Measurements from ENCODE around the gene PIP5K1B.

PIP5K1B gene

DNA sequence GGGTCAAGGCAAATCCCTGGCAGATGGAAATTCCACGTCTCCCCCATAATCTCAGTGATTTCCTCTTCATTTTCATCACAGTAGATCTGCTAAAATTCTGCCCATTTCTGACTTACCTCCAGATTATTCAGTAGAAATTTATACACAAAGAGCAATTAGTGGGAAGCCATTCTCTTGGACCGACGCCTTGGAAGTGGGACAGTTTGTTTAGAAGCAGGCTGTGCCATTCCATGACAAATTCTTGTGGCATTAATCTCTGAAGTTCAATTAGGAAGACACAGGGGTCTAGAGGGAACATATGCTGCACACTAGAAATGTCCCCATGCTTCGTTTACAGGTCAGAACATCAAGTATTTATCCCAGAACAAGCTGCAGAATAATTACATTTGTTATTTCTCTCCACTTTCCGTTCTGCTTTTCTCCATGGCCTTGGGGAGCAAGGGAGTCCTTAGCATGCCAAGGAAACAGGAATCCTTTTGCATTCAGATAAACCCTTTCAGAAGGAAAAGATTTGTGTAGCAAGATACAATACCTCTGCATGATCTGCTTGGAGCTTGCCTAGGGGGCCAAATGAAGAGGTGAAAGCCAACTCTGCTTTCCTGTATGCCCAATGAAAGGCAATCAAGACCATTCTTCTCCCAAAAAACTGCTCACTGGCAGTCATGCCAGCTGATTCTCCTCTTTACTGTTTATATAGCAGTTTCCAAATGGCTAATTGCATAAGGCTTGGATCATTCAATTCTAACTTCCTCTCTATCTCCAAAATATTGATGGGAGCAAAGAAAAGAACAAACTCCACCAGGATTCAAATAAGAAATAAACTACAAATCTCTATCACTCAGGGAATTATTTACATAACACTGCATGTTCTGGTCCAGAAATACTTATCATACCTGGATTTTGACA, 311.4 kb downstream of the PIP5K1B start:
- H3K9ac ChIP-seq (ENCODE audit: low read depth, low read length): no peak overlapping the region
- H3K4me1 ChIP-seq (ENCODE audit: control insufficient read depth, insufficient read depth, low read length): peaks cover 14% of the 10 kb centered on the region
- H3K9me3 ChIP-seq (ENCODE audit: control insufficient read depth, insufficient read depth, low read length): no peaks in the 10 kb centered on the region
- no peak overlapping the region for H3K4me3 ChIP-seq (ENCODE audit: low read depth, low read length)
- H3K27me3 ChIP-seq (ENCODE audit: control insufficient read depth, insufficient read depth, low read length): no peaks in the 10 kb centered on the region
- no peaks in the 10 kb centered on the region for H3K36me3 ChIP-seq (ENCODE audit: control insufficient read depth, insufficient read depth, low read length)

DNA sequence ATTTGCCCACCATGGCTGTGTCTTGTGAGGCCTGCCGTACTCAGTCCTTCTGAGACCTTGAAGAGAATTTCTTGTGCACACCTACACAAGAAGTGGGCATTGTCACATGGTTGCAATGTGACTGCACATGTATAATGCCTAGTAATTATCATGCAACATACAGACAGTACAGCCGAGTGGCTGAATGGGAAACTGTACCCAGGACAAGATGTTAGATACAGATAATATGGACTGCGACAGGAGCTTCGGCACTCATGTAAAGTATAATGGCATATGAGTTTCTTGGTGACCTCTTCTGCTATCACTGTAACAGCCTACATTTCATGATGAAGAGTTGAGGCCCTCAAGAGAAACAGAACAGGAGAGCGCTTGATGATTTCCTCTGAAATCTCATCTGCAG, 313.7 kb downstream of the PIP5K1B start:
- no peak overlapping the region for H3K4me3 ChIP-seq (ENCODE audit: low read depth, low read length)
- no peaks in the 10 kb centered on the region for H3K9me3 ChIP-seq (ENCODE audit: control insufficient read depth, insufficient read depth, low read length)
- H3K4me1 ChIP-seq (ENCODE audit: control insufficient read depth, insufficient read depth, low read length): peaks cover 14% of the 10 kb centered on the region
- no peak overlapping the region for H3K9ac ChIP-seq (ENCODE audit: low read depth, low read length)
- H3K36me3 ChIP-seq (ENCODE audit: control insufficient read depth, insufficient read depth, low read length): no peaks in the 10 kb centered on the region
- no peaks in the 10 kb centered on the region for H3K27me3 ChIP-seq (ENCODE audit: control insufficient read depth, insufficient read depth, low read length)

DNA sequence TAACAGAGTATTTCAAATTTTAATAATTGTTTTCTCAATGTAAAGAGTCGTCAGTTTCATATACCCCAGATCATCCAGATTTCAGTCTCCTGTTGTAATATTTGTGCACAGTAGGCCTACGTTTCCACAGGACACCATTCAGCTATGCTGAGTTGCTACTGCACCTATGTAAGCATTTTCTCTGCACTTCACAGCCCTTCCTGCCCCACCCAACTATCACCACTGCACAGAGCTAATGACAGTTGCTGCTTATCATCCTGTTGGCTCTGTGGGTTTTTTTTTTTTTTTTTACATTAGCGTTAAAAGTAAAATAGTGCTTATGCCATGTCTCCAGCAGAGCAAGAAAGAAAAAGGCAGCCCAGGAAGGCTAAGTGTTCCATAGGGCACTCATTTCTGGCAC, 314.8 kb downstream of the PIP5K1B start:
- peaks cover 14% of the 10 kb centered on the region for H3K4me1 ChIP-seq (ENCODE audit: control insufficient read depth, insufficient read depth, low read length)
- H3K36me3 ChIP-seq (ENCODE audit: control insufficient read depth, insufficient read depth, low read length): no peaks in the 10 kb centered on the region
- no peaks in the 10 kb centered on the region for H3K9me3 ChIP-seq (ENCODE audit: control insufficient read depth, insufficient read depth, low read length)
- H3K4me3 ChIP-seq (ENCODE audit: low read depth, low read length): no peak overlapping the region
- no peak overlapping the region for H3K9ac ChIP-seq (ENCODE audit: low read depth, low read length)
- no peaks in the 10 kb centered on the region for H3K27me3 ChIP-seq (ENCODE audit: control insufficient read depth, insufficient read depth, low read length)

- Histone ChIP-seq H3K9ac (ENCODE audit: low read depth, low read length) (no peak overlapping the region), H3K27me3 (ENCODE audit: control insufficient read depth, insufficient read depth, low read length) (no peaks in the 10 kb centered on the region), H3K4me3 (ENCODE audit: low read depth, low read length) (no peak overlapping the region), H3K4me1 (ENCODE audit: control insufficient read depth, insufficient read depth, low read length) (peaks cover 14% of the 10 kb centered on the region), H3K36me3 (ENCODE audit: control insufficient read depth, insufficient read depth, low read length) (no peaks in the 10 kb centered on the region), H3K9me3 (ENCODE audit: control insufficient read depth, insufficient read depth, low read length) (no peaks in the 10 kb centered on the region)
These were observed 315.5 kb downstream of the PIP5K1B start for GRCh38 chr9:69020301-69021145.

DNA sequence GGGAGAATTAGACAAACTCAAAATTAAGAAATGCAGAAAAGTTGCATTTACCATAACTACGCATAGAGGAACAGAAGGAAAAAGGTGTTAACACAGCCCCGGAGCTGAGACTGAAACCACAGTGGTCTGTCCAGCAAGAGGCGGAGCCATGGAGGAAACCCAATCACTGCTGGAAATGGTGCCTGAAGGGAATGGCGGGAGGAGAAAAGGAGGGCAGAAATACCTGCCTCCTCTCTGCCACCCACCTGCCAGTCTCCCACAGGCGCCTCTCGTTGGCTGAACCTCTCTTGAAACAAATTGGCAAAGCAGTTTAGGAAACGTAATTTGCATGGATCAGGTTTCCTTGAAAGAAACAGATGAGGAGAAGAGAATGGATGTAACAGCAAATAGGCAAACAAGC, 318.6 kb downstream of the PIP5K1B start:
- Histone ChIP-seq H3K27me3 (ENCODE audit: control insufficient read depth, insufficient read depth, low read length) (no peaks in the 10 kb centered on the region), H3K36me3 (ENCODE audit: control insufficient read depth, insufficient read depth, low read length) (no peaks in the 10 kb centered on the region), H3K4me1 (ENCODE audit: control insufficient read depth, insufficient read depth, low read length) (no peaks in the 10 kb centered on the region), H3K9ac (ENCODE audit: low read depth, low read length) (no peak overlapping the region), H3K4me3 (ENCODE audit: low read depth, low read length) (no peak overlapping the region), H3K9me3 (ENCODE audit: control insufficient read depth, insufficient read depth, low read length) (no peaks in the 10 kb centered on the region)

DNA sequence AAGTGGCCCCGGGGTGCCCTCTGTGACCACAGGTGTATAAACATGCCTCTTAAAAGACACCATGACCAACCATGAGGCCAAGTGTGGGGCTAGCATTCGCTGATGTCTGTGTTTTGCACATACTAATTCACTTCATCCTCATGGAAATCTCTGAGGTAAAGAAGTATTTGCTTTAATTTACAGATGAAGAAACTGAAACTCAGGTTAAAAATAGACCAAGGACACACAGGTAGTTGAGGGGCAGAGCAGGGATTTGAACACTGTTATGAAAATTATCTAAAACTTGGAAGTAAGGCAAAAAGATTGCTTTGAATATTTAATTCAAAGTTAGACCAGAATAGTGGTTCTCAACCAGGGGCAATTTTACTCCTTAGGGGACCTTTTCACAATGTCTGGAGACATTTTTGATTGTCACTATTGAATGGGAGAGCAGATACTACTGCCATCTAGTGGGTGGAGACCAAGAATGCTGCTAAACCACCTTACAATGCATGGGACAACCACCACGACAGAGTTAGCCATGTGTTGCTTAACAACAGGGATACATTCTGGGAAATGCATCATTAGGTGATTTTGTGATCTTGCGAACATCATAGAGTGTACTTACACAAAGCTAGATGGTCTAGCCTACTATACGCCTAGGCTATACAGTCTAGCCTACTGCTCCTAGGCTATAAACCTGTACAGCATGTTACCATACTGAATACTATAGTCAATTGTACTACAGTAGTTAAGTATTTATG, 322.5 kb downstream of the PIP5K1B start:
- Histone ChIP-seq H3K9ac (ENCODE audit: low read depth, low read length) (no peak overlapping the region), H3K27me3 (ENCODE audit: control insufficient read depth, insufficient read depth, low read length) (no peaks in the 10 kb centered on the region), H3K4me1 (ENCODE audit: control insufficient read depth, insufficient read depth, low read length) (no peaks in the 10 kb centered on the region), H3K9me3 (ENCODE audit: control insufficient read depth, insufficient read depth, low read length) (no peaks in the 10 kb centered on the region), H3K36me3 (ENCODE audit: control insufficient read depth, insufficient read depth, low read length) (no peaks in the 10 kb centered on the region), H3K4me3 (ENCODE audit: low read depth, low read length) (no peak overlapping the region)

DNA sequence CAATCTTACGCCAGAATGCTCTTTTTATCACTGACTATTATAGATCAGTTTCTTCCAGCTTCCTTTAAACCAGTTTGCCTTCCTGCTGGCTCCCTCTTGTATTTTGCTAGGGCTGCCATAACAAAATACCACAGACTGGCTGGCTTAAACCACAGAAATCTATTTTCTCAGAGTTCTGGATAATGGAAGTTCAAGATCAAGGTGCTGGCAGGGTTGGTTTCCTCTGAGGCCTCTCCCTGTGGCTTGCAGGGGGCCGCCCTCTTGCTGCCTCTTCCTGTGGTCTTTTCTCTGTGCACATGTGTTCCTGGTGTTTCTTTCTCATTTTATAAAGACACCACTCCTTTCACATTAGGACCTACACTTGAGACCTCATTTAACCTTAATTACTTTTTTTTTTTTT, 323.7 kb downstream of the PIP5K1B start:
- H3K4me1 ChIP-seq (ENCODE audit: control insufficient read depth, insufficient read depth, low read length): no peaks in the 10 kb centered on the region
- no peak overlapping the region for H3K9ac ChIP-seq (ENCODE audit: low read depth, low read length)
- H3K9me3 ChIP-seq (ENCODE audit: control insufficient read depth, insufficient read depth, low read length): no peaks in the 10 kb centered on the region
- no peak overlapping the region for H3K4me3 ChIP-seq (ENCODE audit: low read depth, low read length)
- H3K36me3 ChIP-seq (ENCODE audit: control insufficient read depth, insufficient read depth, low read length): no peaks in the 10 kb centered on the region
- H3K27me3 ChIP-seq (ENCODE audit: control insufficient read depth, insufficient read depth, low read length): no peaks in the 10 kb centered on the region

DNA sequence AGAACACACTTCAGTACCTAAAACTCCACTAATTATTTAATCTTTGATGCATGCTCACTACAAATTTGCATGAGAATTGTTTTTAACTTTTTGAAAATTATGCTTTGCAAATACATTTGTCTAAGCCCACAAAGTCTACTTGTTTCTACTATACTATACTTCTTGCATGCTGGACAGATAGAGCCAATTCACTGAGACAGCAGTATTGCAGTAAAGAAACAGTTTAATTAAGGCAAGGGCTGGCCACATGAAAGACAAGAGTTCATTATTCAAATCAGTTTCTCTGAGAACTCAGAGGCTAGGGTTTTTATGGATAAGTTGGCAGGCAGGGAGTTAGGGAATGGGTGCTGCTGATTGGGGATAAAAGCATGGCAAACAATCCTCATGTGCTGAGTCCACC, 324.5 kb downstream of the PIP5K1B start:
- no peaks in the 10 kb centered on the region for H3K4me1 ChIP-seq (ENCODE audit: control insufficient read depth, insufficient read depth, low read length)
- H3K4me3 ChIP-seq (ENCODE audit: low read depth, low read length): no peak overlapping the region
- H3K9me3 ChIP-seq (ENCODE audit: control insufficient read depth, insufficient read depth, low read length): no peaks in the 10 kb centered on the region
- no peaks in the 10 kb centered on the region for H3K27me3 ChIP-seq (ENCODE audit: control insufficient read depth, insufficient read depth, low read length)
- no peaks in the 10 kb centered on the region for H3K36me3 ChIP-seq (ENCODE audit: control insufficient read depth, insufficient read depth, low read length)
- no peak overlapping the region for H3K9ac ChIP-seq (ENCODE audit: low read depth, low read length)

GRCh38 chr9:69030851-69031645, 326.0 kb downstream of the PIP5K1B start:
- Histone ChIP-seq H3K4me3 (ENCODE audit: low read depth, low read length) (no peak overlapping the region), H3K4me1 (ENCODE audit: control insufficient read depth, insufficient read depth, low read length) (no peaks in the 10 kb centered on the region), H3K27me3 (ENCODE audit: control insufficient read depth, insufficient read depth, low read length) (no peaks in the 10 kb centered on the region), H3K36me3 (ENCODE audit: control insufficient read depth, insufficient read depth, low read length) (no peaks in the 10 kb centered on the region), H3K9ac (ENCODE audit: low read depth, low read length) (no peak overlapping the region), H3K9me3 (ENCODE audit: control insufficient read depth, insufficient read depth, low read length) (no peaks in the 10 kb centered on the region)

DNA sequence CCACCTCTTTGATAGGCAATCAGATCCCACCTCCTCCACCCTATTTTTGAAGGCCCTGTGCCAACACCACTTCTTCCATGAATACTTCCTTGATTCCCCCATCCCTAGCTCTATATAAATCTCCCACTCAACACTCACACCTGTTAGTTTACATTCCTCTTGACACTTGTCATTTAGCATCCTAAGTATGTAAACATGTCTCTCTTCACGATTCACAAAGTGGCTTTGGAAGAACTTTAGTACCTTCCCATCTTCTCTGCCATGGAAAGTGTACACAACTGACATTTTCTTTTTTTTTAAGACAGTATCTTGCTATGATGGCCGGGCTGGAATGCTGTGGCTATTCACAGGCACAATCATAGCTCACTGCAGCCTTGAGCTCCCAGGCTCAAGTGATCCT, 329.0 kb downstream of the PIP5K1B start:
- Histone ChIP-seq H3K9me3 (ENCODE audit: control insufficient read depth, insufficient read depth, low read length) (no peaks in the 10 kb centered on the region), H3K27me3 (ENCODE audit: control insufficient read depth, insufficient read depth, low read length) (no peaks in the 10 kb centered on the region), H3K36me3 (ENCODE audit: control insufficient read depth, insufficient read depth, low read length) (no peaks in the 10 kb centered on the region), H3K4me1 (ENCODE audit: control insufficient read depth, insufficient read depth, low read length) (no peaks in the 10 kb centered on the region), H3K4me3 (ENCODE audit: low read depth, low read length) (no peak overlapping the region), H3K9ac (ENCODE audit: low read depth, low read length) (no peak overlapping the region)

All from iPS-15b (cell line).